VCaP (cell line): ENCODE results near the gene HOXA6.

ENCODE experiments used
- H3K27ac ChIP-seq: fragments of 450-650 bp; 2 replicates; pipeline ENCODE4 v1.5.1; 2017
- CTCF ChIP-seq: fragments of 450-650 bp; conservative IDR thresholded peaks from 2 replicates; pipeline ENCODE4 v1.5.1; 2017; ENCODE audit warnings: mild to moderate bottlenecking, moderate library complexity

Gene HOXA6

GRCh38 chr7:27114881-27115220 lies 32.7 kb downstream of the HOXA6 start:
- no peak overlapping the region for H3K27ac ChIP-seq
- no peak for TF ChIP-seq CTCF

GRCh38 chr7:27113991-27114769 lies 33.4 kb downstream of the HOXA6 start:
- TF ChIP-seq CTCF, result no peak
- no peak overlapping the region for H3K27ac ChIP-seq

- TF ChIP-seq CTCF, result no peak
- H3K27ac ChIP-seq, result no peak overlapping the region
Observed at GRCh38 chr7:27112955-27113949, 34.3 kb downstream of the HOXA6 start.

GRCh38 chr7:27112361-27112760 lies 35.2 kb downstream of the HOXA6 start:
- no peak overlapping the region for H3K27ac ChIP-seq
- no peak for TF ChIP-seq CTCF

GRCh38 chr7:27111751-27112277 lies 35.8 kb downstream of the HOXA6 start:
- no peak overlapping the region for H3K27ac ChIP-seq
- no peak for TF ChIP-seq CTCF

GRCh38 chr7:27111042-27111750 lies 36.4 kb downstream of the HOXA6 start:
- no peak overlapping the region for H3K27ac ChIP-seq
- no peak for TF ChIP-seq CTCF
